H54 (cell line): ENCODE results near the gene NKX1-1.

Experiments
- DNase-seq: peaks from one replicate; pipeline ENCODE4 v3.0.0; 2011; ENCODE audit warnings: low spot score, mixed read lengths; ENCODE audit not compliant: insufficient read length
- FAIRE-seq: peaks from 3 replicates; lab custom pipeline; 2011; peaks lifted over from hg19 to GRCh38; lab: Jason Lieb, UNC
- POLR2A ChIP-seq: IDR thresholded peaks from 2 replicates; pipeline ENCODE4 v1.6.1; 2011; ENCODE audit warnings: low read depth, mild to moderate bottlenecking, low read length

NKX1-1 gene

GRCh38 chr4:1371176-1372165 is 34.8 kb downstream of the NKX1-1 start:
- FAIRE-seq = no peak
- no peak for DNase-seq
- no peak for TF ChIP-seq POLR2A

GRCh38 chr4:1370321-1371124 is 35.7 kb downstream of the NKX1-1 start:
- no peak for DNase-seq
- TF ChIP-seq POLR2A = no peak
- no peak for FAIRE-seq

- no peak for TF ChIP-seq POLR2A
- FAIRE-seq (no peak), DNase-seq (no peak)
These were observed 36.7 kb downstream of the NKX1-1 start for GRCh38 chr4:1369479-1370079.

GRCh38 chr4:1369091-1369450 is 37.2 kb downstream of the NKX1-1 start:
- DNase-seq (no peak), FAIRE-seq (no peak)
- TF ChIP-seq POLR2A = no peak

- DNase-seq (no peak), FAIRE-seq (no peak)
- no peak for TF ChIP-seq POLR2A
These were observed 37.7 kb downstream of the NKX1-1 start for GRCh38 chr4:1368421-1369090.

- DNase-seq = no peak
- no peak for TF ChIP-seq POLR2A
- FAIRE-seq = no peak
These were observed 38.3 kb downstream of the NKX1-1 start for GRCh38 chr4:1367936-1368289.

- no peak for TF ChIP-seq POLR2A
- FAIRE-seq = no peak
- DNase-seq = no peak
These were observed 38.9 kb downstream of the NKX1-1 start for GRCh38 chr4:1367230-1367935.

GRCh38 chr4:1366371-1367229 is 39.6 kb downstream of the NKX1-1 start:
- FAIRE-seq (no peak), DNase-seq (no peak)
- no peak for TF ChIP-seq POLR2A

GRCh38 chr4:1365271-1366178 is 40.7 kb downstream of the NKX1-1 start:
- FAIRE-seq (no peak), DNase-seq (no peak)
- no peak for TF ChIP-seq POLR2A

GRCh38 chr4:1364748-1365147 is 41.5 kb downstream of the NKX1-1 start:
- DNase-seq (no peak), FAIRE-seq (no peak)
- TF ChIP-seq POLR2A = no peak

- FAIRE-seq = no peak
- no peak for DNase-seq
These were observed 42.0 kb downstream of the NKX1-1 start for GRCh38 chr4:1364217-1364616.

More at GRCh38 chr4:1364217-1364616, 42.0 kb downstream of the NKX1-1 start:
- TF ChIP-seq POLR2A = no peak
